NOMO-1 treated with DMSO at 0.1 percent for 48 hours (cell line): ENCODE measurements around the gene GPBP1.

Experiments
- DNase-seq: peaks from one replicate; lab custom pipeline; 2025; ENCODE audit not compliant: unreplicated experiment; lab: John Stamatoyannopoulos, UW

Gene GPBP1

GRCh38 chr5:57209316-57210040, 35.6 kb downstream of the GPBP1 start:
- peak; percentile 69 for DNase-seq

- DNase-seq: no peak
These were observed 36.8 kb downstream of the GPBP1 start for GRCh38 chr5:57210633-57211032.

- peak; percentile 37 for DNase-seq
These were observed 37.2 kb downstream of the GPBP1 start for GRCh38 chr5:57211039-57211438.

- DNase-seq: no peak
These were observed 41.9 kb downstream of the GPBP1 start for GRCh38 chr5:57215629-57216195.

GRCh38 chr5:57216714-57217113, 42.9 kb downstream of the GPBP1 start:
- DNase-seq: no peak

- DNase-seq: no peak
These were observed 45.5 kb downstream of the GPBP1 start for GRCh38 chr5:57219386-57219785.

- peak; percentile 51 for DNase-seq
These were observed 47.2 kb downstream of the GPBP1 start for GRCh38 chr5:57221049-57221568.

- DNase-seq: no peak
These were observed 51.7 kb downstream of the GPBP1 start for GRCh38 chr5:57225553-57225952.

- no peak for DNase-seq
These were observed 55.5 kb downstream of the GPBP1 start for GRCh38 chr5:57229313-57229712.

GRCh38 chr5:57231607-57232006, 57.7 kb downstream of the GPBP1 start:
- no peak for DNase-seq

- DNase-seq: no peak
These were observed 58.6 kb downstream of the GPBP1 start for GRCh38 chr5:57232293-57233033.

GRCh38 chr5:57243286-57244137, 69.7 kb downstream of the GPBP1 start:
- peak; percentile 11 for DNase-seq

GRCh38 chr5:57244331-57244730, 70.5 kb downstream of the GPBP1 start:
- no peak for DNase-seq

- no peak for DNase-seq
These were observed 72.6 kb downstream of the GPBP1 start for GRCh38 chr5:57246426-57246825.

GRCh38 chr5:57247765-57248164, 73.9 kb downstream of the GPBP1 start:
- DNase-seq: no peak

GRCh38 chr5:57249265-57249874, 75.5 kb downstream of the GPBP1 start:
- no peak for DNase-seq

- no peak for DNase-seq
These were observed 84.2 kb downstream of the GPBP1 start for GRCh38 chr5:57258052-57258451.

- DNase-seq: no peak
These were observed 85.1 kb downstream of the GPBP1 start for GRCh38 chr5:57258943-57259342.

GRCh38 chr5:57259704-57260103, 85.8 kb downstream of the GPBP1 start:
- DNase-seq: no peak

GRCh38 chr5:57262541-57262940, 88.7 kb downstream of the GPBP1 start:
- no peak for DNase-seq

- no peak for DNase-seq
These were observed 93.9 kb downstream of the GPBP1 start for GRCh38 chr5:57267805-57268204.
